ENCODE data around the gene MELK. TPM values are rescaled to one million over a fixed set of nuclear protein-coding genes. Genes with fewer than 3 reads are reported as not detected.

The MELK gene
- total RNA-seq: 8.2 and 70.7 TPM in 2 replicates

GRCh38 chr9:36572515-36573418, at the start of gene MELK:
TSS of gene MELK (plus strand) at chr9:36572895. CDS start at chr9:36581682, 8,787 bp downstream.

Other genes starting within 250 kb of the MELK start
- 11.1 and 18.4 TPM in 2 replicates for gene RNF38, start 172.6 kb upstream of the MELK start, total RNA-seq

All from mesangial cell (primary cell).